Pericardium fibroblast (primary cell): ENCODE results near the gene GPR135. TPM values are rescaled to one million over a fixed set of nuclear protein-coding genes. Genes with fewer than 3 reads are reported as not detected.

Experiments
- total RNA-seq: library from RNA; depleted of rRNA; stranded (reverse); fragments of >200 nt; gene quantifications from 2 replicates; pipeline ENCODE4 v1.2.3, GENCODE V29; 2015

The GPR135 gene, protein sequence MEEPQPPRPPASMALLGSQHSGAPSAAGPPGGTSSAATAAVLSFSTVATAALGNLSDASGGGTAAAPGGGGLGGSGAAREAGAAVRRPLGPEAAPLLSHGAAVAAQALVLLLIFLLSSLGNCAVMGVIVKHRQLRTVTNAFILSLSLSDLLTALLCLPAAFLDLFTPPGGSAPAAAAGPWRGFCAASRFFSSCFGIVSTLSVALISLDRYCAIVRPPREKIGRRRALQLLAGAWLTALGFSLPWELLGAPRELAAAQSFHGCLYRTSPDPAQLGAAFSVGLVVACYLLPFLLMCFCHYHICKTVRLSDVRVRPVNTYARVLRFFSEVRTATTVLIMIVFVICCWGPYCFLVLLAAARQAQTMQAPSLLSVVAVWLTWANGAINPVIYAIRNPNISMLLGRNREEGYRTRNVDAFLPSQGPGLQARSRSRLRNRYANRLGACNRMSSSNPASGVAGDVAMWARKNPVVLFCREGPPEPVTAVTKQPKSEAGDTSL
- total RNA-seq = 2.1 and 3.0 TPM in 2 replicates

DNA sequence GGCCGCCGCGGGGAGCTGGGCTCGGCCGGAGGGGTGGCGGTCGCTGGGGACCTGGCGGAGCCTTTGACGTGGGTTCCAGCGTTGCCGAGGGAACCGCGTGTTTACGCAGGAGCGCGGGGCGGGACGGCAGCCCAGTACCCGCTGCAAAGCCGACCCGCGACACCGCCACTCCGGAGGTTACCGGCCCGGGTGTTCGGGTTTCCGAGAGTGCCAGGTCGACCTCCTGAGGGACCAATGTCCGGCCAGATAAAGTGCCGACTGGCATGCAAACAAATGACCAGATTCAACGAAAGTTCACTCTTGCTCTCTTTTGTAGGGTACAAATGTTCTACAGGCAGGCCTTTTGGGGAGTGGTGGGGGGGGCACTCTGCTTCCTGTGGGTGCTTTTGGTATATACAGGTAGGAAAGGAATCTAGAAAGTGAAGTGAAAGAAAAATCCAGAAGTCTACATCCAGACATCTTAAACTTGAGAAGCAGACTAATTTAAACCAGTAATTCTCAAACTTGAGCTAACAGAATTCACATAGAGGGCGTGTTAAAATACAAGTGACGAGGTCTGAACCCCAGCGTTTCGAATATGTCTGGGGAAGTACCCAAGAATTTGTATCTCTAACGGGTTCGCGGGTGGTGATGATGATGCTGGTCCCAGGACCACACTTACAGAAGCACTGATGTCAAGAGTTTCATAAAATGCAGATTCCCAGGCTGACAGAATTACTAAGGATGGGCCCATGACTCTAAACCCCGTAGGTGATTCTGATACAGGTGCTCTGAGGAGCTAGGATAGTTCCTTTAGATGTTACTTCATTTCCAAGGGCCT is at the start of gene GPR135:
TSS of gene GPR135 (minus strand) at position 65 of the 820 bp plus-strand sequence. CDS start 154 bp downstream, outside the sequence.

DNA sequence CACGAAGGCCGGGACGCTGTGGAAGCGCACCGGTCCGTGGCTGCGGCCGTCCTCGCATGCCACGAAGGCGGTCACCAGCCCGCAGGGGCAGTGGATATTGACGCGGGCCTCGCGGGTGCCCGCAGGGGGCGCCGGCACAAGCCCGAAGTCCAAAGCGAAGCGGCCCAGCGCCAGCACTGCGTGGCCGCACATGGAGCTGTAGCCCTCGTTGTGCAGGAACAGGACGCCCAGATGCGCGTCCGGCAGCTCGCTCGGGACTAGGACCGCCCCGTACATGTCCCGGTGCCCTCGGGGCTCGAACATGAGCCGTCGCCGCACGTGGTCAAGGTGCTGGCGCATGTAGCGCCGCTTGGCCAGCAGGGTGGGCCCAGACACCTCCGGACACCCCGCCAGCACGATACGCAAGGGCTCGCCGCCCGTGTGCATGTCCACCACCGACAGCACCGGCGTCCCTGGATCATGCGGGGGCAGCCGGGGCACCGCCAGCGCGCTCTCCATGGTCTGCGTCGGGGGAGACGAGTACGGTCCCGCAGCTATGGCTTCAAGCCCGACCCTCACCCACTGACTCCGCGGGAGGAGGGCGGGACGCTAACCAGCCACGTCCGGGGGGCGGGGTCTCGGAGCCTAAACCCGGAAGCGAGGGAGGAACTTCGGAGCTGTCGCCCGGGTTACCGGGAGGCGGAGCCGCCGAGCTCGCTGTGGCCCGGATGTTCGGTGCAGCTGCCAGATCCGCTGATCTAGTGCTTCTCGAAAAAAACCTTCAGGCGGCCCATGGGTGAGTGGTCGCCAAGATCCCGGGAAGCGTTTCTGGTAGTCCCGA is 18.8 kb upstream of the GPR135 start, which contains the start of the genes JKAMP and L3HYPDH:
TSS of gene JKAMP (plus strand) at position 699 of the 820 bp plus-strand sequence. CDS start at position 772, 73 bp downstream.
TSS of gene L3HYPDH (minus strand) at position 590 of the 820 bp plus-strand sequence. CDS start at position 498, 92 bp downstream.

Other genes starting within 250 kb of the GPR135 start
- 38.1 and 55.7 TPM in 2 replicates for gene L3HYPDH, start 19.0 kb upstream of the GPR135 start, total RNA-seq
- gene JKAMP, start 19.1 kb upstream of the GPR135 start, total RNA-seq = 48.5 and 58.3 TPM in 2 replicates
- gene CCDC175, start 111.4 kb upstream of the GPR135 start, total RNA-seq = not detected in 2 replicates